ENCODE measurements around the gene IKBKG.
"Not testable (repeated sequence)": the region's sequence is repeated elsewhere in the genome, so short reads cannot be mapped to it uniquely, and the experiment has no call there.

Gene IKBKG

GRCh38 chrX:154549766-154550165 is 2.3 kb downstream of the IKBKG start (continued):
- TF ChIP-seq, protein P1, sequence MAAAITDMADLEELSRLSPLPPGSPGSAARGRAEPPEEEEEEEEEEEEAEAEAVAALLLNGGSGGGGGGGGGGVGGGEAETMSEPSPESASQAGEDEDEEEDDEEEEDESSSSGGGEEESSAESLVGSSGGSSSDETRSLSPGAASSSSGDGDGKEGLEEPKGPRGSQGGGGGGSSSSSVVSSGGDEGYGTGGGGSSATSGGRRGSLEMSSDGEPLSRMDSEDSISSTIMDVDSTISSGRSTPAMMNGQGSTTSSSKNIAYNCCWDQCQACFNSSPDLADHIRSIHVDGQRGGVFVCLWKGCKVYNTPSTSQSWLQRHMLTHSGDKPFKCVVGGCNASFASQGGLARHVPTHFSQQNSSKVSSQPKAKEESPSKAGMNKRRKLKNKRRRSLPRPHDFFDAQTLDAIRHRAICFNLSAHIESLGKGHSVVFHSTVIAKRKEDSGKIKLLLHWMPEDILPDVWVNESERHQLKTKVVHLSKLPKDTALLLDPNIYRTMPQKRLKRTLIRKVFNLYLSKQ (tag by site-specific recombination; IDR thresholded peaks at IDR 0.05; ENCODE audit: borderline replicate concordance) = no peak
- no peak for TF ChIP-seq ZNF747 (tag by site-specific recombination; IDR thresholded peaks at IDR 0.05)
- no peak for TF ChIP-seq ZNF664 (tag by site-specific recombination; IDR thresholded peaks at IDR 0.05)
- no peak for TF ChIP-seq ZIC2 (tag by site-specific recombination; IDR thresholded peaks at IDR 0.05)
- no peak for TF ChIP-seq KLF1 (tag by site-specific recombination; IDR thresholded peaks at IDR 0.05)
- TF ChIP-seq ZNF660 (tag by site-specific recombination; IDR thresholded peaks at IDR 0.05) = no peak
- TF ChIP-seq ZBTB8A (tag by site-specific recombination; IDR thresholded peaks at IDR 0.05) = no peak
- TF ChIP-seq ZNF394 (tag by site-specific recombination; IDR thresholded peaks at IDR 0.05; ENCODE audit: borderline replicate concordance) = no peak
- no peak for TF ChIP-seq YY1 (tag by site-specific recombination; IDR thresholded peaks at IDR 0.05)
- no peak for TF ChIP-seq ZFP69B (tag by site-specific recombination; IDR thresholded peaks at IDR 0.05)

- H3K9me3 ChIP-seq (ENCODE audit: control insufficient read depth, insufficient read depth, low read depth, low read length); POLR2A ChIA-PET; CTCF ChIA-PET; H3K4me3 ChIP-seq (ENCODE audit: low read depth, low read length); H3K27ac ChIP-seq (ENCODE audit: extremely low read depth, low read depth, low read length); H3K4me1 ChIP-seq (ENCODE audit: control insufficient read depth, insufficient read depth, low read length): not testable (repeated sequence)
- peaks cover 0 to 32% of the 10 kb centered on the region in 2 experiments; a peak in 2 of 3 replicates for H3K36me3 ChIP-seq (ENCODE audit: control insufficient read depth in 2 of 2, insufficient read depth in 1 of 2, low read length in 2 of 2)
Measured at GRCh38 chrX:154552112-154552806, 4.8 kb downstream of the IKBKG start.

DNA sequence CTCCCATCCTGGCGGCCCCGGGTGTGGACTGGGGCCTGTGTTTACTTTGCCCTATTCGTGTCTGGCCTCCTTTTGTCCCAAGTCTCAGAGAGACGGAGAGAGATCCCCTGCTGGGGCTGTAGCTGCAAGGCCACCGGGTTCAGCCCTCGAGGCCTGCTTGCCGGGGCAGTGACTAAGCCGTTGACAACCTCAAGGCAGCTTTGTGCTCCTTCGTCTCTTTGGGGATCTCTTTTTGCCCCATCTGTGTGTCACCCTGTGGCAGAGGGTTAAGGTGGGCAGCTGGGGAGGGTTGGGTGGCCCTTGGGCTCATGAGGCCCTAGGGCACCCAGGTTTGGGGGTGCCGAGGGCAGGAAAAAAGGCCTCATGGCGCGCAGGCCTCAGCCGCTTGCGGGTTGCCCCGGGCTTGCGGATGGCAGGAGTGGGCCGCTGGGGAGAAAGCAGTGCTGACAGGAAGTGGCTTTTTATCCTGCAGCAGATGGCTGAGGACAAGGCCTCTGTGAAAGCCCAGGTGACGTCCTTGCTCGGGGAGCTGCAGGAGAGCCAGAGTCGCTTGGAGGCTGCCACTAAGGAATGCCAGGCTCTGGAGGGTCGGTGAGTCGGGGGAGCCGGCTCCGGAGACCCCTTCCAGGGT is 10.8 kb downstream of the IKBKG start:
- CTCF ChIA-PET; H3K27ac ChIP-seq (ENCODE audit: extremely low read depth, low read depth, low read length); POLR2A ChIA-PET; H3K4me3 ChIP-seq (ENCODE audit: low read depth, low read length); H3K4me1 ChIP-seq (ENCODE audit: control insufficient read depth, insufficient read depth, low read length); H3K9me3 ChIP-seq (ENCODE audit: control insufficient read depth, insufficient read depth, low read depth, low read length): not testable (repeated sequence)
- peaks cover 0 to 18% of the 10 kb centered on the region in 2 experiments; a peak in 1 of 3 replicates for H3K36me3 ChIP-seq (ENCODE audit: control insufficient read depth in 2 of 2, insufficient read depth in 1 of 2, low read length in 2 of 2)

DNA sequence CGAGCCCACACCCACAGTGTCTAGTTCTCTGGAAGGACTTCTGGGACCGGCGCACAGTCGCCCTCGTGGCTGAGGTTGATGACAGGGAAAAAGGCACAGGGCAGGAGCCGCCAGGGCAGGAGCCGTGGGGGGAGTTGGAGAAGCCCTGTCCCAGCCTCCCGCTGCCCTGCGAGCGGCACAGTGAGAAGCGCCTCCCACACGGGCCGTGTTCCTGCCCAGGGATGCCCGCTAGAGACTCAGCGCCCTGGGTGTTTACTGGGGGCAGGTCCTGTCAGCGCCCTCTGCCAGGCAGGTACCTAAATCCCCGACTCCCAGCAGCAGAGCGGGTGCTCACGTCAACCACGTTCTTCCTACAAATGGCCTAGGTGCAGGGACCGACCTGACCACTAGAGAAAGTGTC is 11.5 kb downstream of the IKBKG start:
- CTCF ChIA-PET = not testable (repeated sequence)

GRCh38 chrX:154560326-154560725 is 12.9 kb downstream of the IKBKG start:
- H3K4me1 ChIP-seq (ENCODE audit: control insufficient read depth, insufficient read depth, low read length); H3K27ac ChIP-seq (ENCODE audit: extremely low read depth, low read depth, low read length); H3K9me3 ChIP-seq (ENCODE audit: control insufficient read depth, insufficient read depth, low read depth, low read length); CTCF ChIA-PET; POLR2A ChIA-PET; H3K36me3 ChIP-seq (ENCODE audit: control insufficient read depth in 2 of 2, insufficient read depth in 1 of 2, low read length in 2 of 2); H3K4me3 ChIP-seq (ENCODE audit: low read depth, low read length): not testable (repeated sequence)

More for the DNA sequence above, 11.5 kb downstream of the IKBKG start:
- H3K27ac ChIP-seq (ENCODE audit: extremely low read depth, low read depth, low read length); POLR2A ChIA-PET; H3K4me3 ChIP-seq (ENCODE audit: low read depth, low read length); H3K4me1 ChIP-seq (ENCODE audit: control insufficient read depth, insufficient read depth, low read length); H3K9me3 ChIP-seq (ENCODE audit: control insufficient read depth, insufficient read depth, low read depth, low read length): not testable (repeated sequence)
- H3K36me3 ChIP-seq (ENCODE audit: control insufficient read depth in 2 of 2, insufficient read depth in 1 of 2, low read length in 2 of 2) = peaks cover 0 to 11% of the 10 kb centered on the region in 2 experiments; a peak in 1 of 3 replicates

- H3K9me3 ChIP-seq (ENCODE audit: control insufficient read depth, insufficient read depth, low read depth, low read length); POLR2A ChIA-PET; CTCF ChIA-PET; H3K27ac ChIP-seq (ENCODE audit: extremely low read depth, low read depth, low read length); H3K4me3 ChIP-seq (ENCODE audit: low read depth, low read length); H3K4me1 ChIP-seq (ENCODE audit: control insufficient read depth, insufficient read depth, low read length); H3K36me3 ChIP-seq (ENCODE audit: control insufficient read depth in 2 of 2, insufficient read depth in 1 of 2, low read length in 2 of 2): not testable (repeated sequence)
Measured at GRCh38 chrX:154562295-154562694, 14.9 kb downstream of the IKBKG start.

- H3K4me1 ChIP-seq (ENCODE audit: control insufficient read depth, insufficient read depth, low read length); H3K4me3 ChIP-seq (ENCODE audit: low read depth, low read length); H3K27ac ChIP-seq (ENCODE audit: extremely low read depth, low read depth, low read length); H3K9me3 ChIP-seq (ENCODE audit: control insufficient read depth, insufficient read depth, low read depth, low read length); CTCF ChIA-PET; H3K36me3 ChIP-seq (ENCODE audit: control insufficient read depth in 2 of 2, insufficient read depth in 1 of 2, low read length in 2 of 2); POLR2A ChIA-PET: not testable (repeated sequence)
Measured at GRCh38 chrX:154570361-154570760, 22.9 kb downstream of the IKBKG start.

DNA sequence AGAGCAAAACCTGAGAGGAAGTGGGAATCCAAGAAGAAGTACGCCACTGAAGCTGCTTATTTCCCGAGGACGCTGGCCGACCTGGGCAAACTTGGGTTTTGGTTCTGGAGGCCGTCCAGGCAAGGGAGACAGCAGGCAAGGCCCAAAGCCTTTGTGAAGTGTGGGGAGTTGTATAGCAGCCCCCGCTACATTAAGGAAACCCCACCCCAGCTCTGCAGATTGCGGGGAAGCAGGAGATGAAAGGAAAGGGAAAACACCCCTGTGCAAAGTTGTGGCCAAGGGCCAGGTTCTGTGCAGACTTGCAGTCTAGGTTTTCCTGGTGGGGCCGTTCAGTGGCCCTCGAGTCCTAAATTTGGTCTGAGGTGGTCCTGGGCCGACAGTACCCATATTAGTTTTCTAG is 25.6 kb downstream of the IKBKG start:
- H3K27ac ChIP-seq (ENCODE audit: extremely low read depth, low read depth, low read length); H3K4me3 ChIP-seq (ENCODE audit: low read depth, low read length); H3K4me1 ChIP-seq (ENCODE audit: control insufficient read depth, insufficient read depth, low read length); POLR2A ChIA-PET; H3K36me3 ChIP-seq (ENCODE audit: control insufficient read depth in 2 of 2, insufficient read depth in 1 of 2, low read length in 2 of 2); CTCF ChIA-PET; H3K9me3 ChIP-seq (ENCODE audit: control insufficient read depth, insufficient read depth, low read depth, low read length): not testable (repeated sequence)

GRCh38 chrX:154575076-154575475 is 27.7 kb downstream of the IKBKG start:
- H3K4me3 ChIP-seq (ENCODE audit: low read depth, low read length); H3K9me3 ChIP-seq (ENCODE audit: control insufficient read depth, insufficient read depth, low read depth, low read length); H3K4me1 ChIP-seq (ENCODE audit: control insufficient read depth, insufficient read depth, low read length); H3K27ac ChIP-seq (ENCODE audit: extremely low read depth, low read depth, low read length); POLR2A ChIA-PET; CTCF ChIA-PET; H3K36me3 ChIP-seq (ENCODE audit: control insufficient read depth in 2 of 2, insufficient read depth in 1 of 2, low read length in 2 of 2): not testable (repeated sequence)
